ENCODE data around the gene ANKRD18B.
"Not testable (repeated sequence)": the region's sequence is repeated elsewhere in the genome, so short reads cannot be mapped to it uniquely, and the experiment has no call there.

DNA sequence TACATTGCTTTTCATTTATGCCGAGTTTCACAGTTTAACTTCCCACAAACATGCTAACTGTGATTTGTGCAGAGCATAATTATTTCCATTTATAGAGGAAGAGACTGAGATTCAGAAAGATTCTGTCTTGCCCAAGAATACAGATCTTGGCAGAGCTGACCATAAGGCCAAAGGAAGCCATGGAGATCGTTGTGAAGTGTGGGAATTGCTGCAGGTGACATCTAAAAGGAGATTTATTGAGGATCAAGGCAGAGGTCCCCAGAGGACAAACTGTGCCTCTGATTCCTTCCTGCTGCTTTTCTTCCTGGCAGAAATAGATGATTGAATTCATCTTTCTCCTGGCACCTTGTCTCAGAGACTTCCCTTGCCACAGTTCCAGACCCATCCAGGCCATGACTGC is 88.4 kb downstream of the ANKRD18B start:
- TF ChIP-seq, protein P1, sequence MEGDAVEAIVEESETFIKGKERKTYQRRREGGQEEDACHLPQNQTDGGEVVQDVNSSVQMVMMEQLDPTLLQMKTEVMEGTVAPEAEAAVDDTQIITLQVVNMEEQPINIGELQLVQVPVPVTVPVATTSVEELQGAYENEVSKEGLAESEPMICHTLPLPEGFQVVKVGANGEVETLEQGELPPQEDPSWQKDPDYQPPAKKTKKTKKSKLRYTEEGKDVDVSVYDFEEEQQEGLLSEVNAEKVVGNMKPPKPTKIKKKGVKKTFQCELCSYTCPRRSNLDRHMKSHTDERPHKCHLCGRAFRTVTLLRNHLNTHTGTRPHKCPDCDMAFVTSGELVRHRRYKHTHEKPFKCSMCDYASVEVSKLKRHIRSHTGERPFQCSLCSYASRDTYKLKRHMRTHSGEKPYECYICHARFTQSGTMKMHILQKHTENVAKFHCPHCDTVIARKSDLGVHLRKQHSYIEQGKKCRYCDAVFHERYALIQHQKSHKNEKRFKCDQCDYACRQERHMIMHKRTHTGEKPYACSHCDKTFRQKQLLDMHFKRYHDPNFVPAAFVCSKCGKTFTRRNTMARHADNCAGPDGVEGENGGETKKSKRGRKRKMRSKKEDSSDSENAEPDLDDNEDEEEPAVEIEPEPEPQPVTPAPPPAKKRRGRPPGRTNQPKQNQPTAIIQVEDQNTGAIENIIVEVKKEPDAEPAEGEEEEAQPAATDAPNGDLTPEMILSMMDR (conservative IDR thresholded peaks at IDR 0.05; ENCODE audit: low read depth, low read length), result not testable (repeated sequence)
- not testable (repeated sequence) for TF ChIP-seq EZH2 (IDR thresholded peaks at IDR 0.05; ENCODE audit: low read length, unreplicated experiment); EZH2phosphoT487 (IDR thresholded peaks at IDR 0.05; ENCODE audit: borderline replicate concordance, low read length)
